GM12864 (cell line): ENCODE measurements around the gene GRPEL1.
A peak's percentile ranks its signal among the peaks of the same experiment; 100 is the strongest.

Experiments used
- DNase-seq: peaks from one replicate; pipeline ENCODE4 v3.0.0-alpha.2; 2011; ENCODE audit warnings: low read depth
- H3K4me3 ChIP-seq: 2 replicates; pipeline ENCODE4 v1.5.1; 2011; ENCODE audit warnings: mild to moderate bottlenecking, low read depth, low read length, control low read depth
- CTCF ChIP-seq: IDR thresholded peaks from 2 replicates; pipeline ENCODE4 v1.5.1; 2011; ENCODE audit warnings: low read depth, mild to moderate bottlenecking, moderate library complexity, low read length, control low read depth, inconsistent platforms; ENCODE audit errors: missing control alignments

GRPEL1 gene

GRCh38 chr4:7044137-7044930 lies 23.5 kb downstream of the GRPEL1 start:
- H3K4me3 ChIP-seq: peak overlapping the region; percentile 97
- DNase-seq: no peak
- no peak for TF ChIP-seq CTCF

GRCh38 chr4:7043284-7044136 lies 24.4 kb downstream of the GRPEL1 start, which contains the start of gene TADA2B:
TADA2B (plus strand) TSS chr4:7043372; CDS start chr4:7043580, 208 bp downstream.
- peak within 1 kb of the TSS; percentile 97 for H3K4me3 ChIP-seq
- peak; percentile 44 for TF ChIP-seq CTCF
- no peak for DNase-seq

GRCh38 chr4:7042503-7043283 lies 25.2 kb downstream of the GRPEL1 start:
- TF ChIP-seq CTCF: no peak
- peak overlapping the region; percentile 63 for H3K4me3 ChIP-seq
- peak; percentile 79 for DNase-seq

DNA sequence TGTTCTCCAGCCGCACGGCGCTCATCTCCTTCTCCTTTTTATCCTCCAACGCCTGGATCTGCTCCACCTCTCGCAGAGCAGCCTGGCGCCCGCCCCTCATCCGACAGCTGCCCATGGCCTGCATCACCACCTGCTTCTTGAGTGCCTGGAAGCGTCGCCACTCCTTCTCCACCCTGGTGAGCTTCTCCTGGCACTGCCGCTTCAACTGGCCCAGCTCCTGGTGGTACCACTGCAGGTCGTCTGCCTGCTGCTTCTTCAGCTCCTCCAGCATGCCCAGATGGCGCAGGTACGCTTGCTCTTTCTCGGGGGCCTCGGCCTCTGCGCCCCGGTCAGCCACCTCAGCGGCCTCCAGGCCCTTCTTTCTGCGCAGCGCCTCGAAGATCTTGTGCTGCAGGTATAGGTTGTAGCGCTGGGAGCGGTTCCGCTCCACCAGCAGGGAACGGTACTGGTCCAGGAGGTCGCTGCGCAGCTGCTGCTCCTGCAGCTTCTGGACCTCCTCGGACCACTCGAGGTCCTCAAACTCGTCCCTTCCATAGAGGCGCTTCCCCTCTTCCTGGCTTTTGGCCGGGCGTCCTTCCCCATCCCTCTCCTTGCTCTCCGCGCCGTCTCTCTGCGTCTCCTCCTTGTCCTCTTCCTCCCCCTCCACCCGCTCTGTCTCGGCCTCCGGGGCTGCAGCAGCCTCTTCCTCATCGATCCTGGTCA lies 25.9 kb downstream of the GRPEL1 start:
- no peak for DNase-seq
- TF ChIP-seq CTCF: no peak
- H3K4me3 ChIP-seq: peak overlapping the region; percentile 63

- TF ChIP-seq CTCF: no peak
- no peak for DNase-seq
- no peak overlapping the region for H3K4me3 ChIP-seq
These were observed 26.6 kb downstream of the GRPEL1 start for GRCh38 chr4:7041246-7041645.

GRCh38 chr4:7040765-7041164 lies 27.1 kb downstream of the GRPEL1 start:
- no peak overlapping the region for H3K4me3 ChIP-seq
- DNase-seq: no peak
- no peak for TF ChIP-seq CTCF
